Esophagus muscularis mucosa (tissue), 4 donors: ENCODE results near the gene MCF2L2. TPM values are rescaled to one million over a fixed set of nuclear protein-coding genes. Genes with fewer than 3 reads are reported as not detected.

Experiments
- DNase-seq: peaks from one replicate; pipeline ENCODE4 v3.0.0-alpha.2; 2017; ENCODE audit errors: extremely low spot score
- H3K27ac ChIP-seq, 4 donors: fragments of 200-600 bp; sonication (generic); replicated peaks in 1 of 4; 1 replicate in 3 of 4; 2 replicates in 1 of 4; pipeline ENCODE4 v1.5.1; 2016 to 2019; ENCODE audit warnings: mild to moderate bottlenecking in 1 of 4
- H3K27me3 ChIP-seq, 4 donors: fragments of 200-600 bp; sonication (generic); one replicate each; pipeline versions ENCODE4 v1.5.1 to v1.6.0; 2016 to 2019
- H3K36me3 ChIP-seq, 4 donors: fragments of 200-600 bp; sonication (generic); one replicate each; pipeline ENCODE4 v1.5.1; 2016 to 2019
- H3K4me1 ChIP-seq, 4 donors: fragments of 200-600 bp; sonication (generic); one replicate each; pipeline ENCODE4 v1.5.1; 2016 to 2019
- H3K4me3 ChIP-seq, 4 donors: fragments of 200-600 bp; sonication (generic); 1 replicate in 2 of 4; 2 replicates in 2 of 4; pipeline ENCODE4 v1.5.1; 2016 to 2019; ENCODE audit warnings: mild to moderate bottlenecking in 4 of 4, moderate library complexity in 1 of 4
- H3K9me3 ChIP-seq, 4 donors: fragments of 200-600 bp; sonication (generic); 1 replicate in 3 of 4; 2 replicates in 1 of 4; pipeline ENCODE4 v1.5.1; 2016 to 2019
- CTCF ChIP-seq, 3 experiments: fragments of 200-600 bp in 2 of 3; fragments of 450-650 bp in 1 of 3; sonication (generic) in 2 of 3; IDR thresholded peaks; one replicate each; pipeline ENCODE4 v1.5.1; 2017 to 2019; ENCODE audit warnings: antibody characterized with exemption in 3 of 3, mild to moderate bottlenecking in 2 of 3, moderate library complexity in 1 of 3
- EP300 ChIP-seq: sonication (generic); formaldehyde crosslinking; IDR thresholded peaks from one replicate; pipeline ENCODE4 v1.6.1; 2017; ENCODE audit warnings: antibody characterized with exemption
- POLR2A ChIP-seq: fragments of 450-650 bp; IDR thresholded peaks from one replicate; pipeline ENCODE4 v1.6.1; 2017; ENCODE audit warnings: antibody characterized with exemption, moderate library complexity, mild to moderate bottlenecking, low read depth
- POLR2AphosphoS5 ChIP-seq, 2 donors: sonication (generic); formaldehyde crosslinking; IDR thresholded peaks; one replicate each; pipeline ENCODE4 v1.6.1; 2017; ENCODE audit warnings: antibody characterized with exemption in 2 of 2
- WGBS: methylation state at CpG from one replicate; pipeline ENCODE4 v1.1.5; 2018; 5-methylcytosine and 5-hydroxymethylcytosine counted together
- intact Hi-C: fragments of 100-400 bp; cut with DNase I; formaldehyde crosslinking; loops from one replicate; pipeline ENCODE4 v1.15.1; 2023
- total RNA-seq, 4 donors: library from RNA; depleted of rRNA; stranded (reverse); fragments of >200 nt; gene quantifications; one replicate each; pipeline versions ENCODE4 v1.1.0 to v1.2.1, GENCODE V29; 2016

Gene MCF2L2
- total RNA-seq, 4 donors from 2014 or later, result 0.99 to 3.3 (median 1.3) TPM

GRCh38 chr3:183411216-183411922 is 17.1 kb downstream of the MCF2L2 start:
- no peaks in the 10 kb centered on the region for H3K36me3 ChIP-seq
- H3K27me3 ChIP-seq, result no peaks in the 10 kb centered on the region
- 90% methylated on average over 3 of the region's 3 CpGs for WGBS
- no peaks in the 10 kb centered on the region for H3K9me3 ChIP-seq
- TF ChIP-seq POLR2A (no peak), EP300 (no peak), CTCF (IDR thresholded peaks at IDR 0.05) (no peak), POLR2AphosphoS5 (IDR thresholded peaks at IDR 0.05) (no peak)
- H3K27ac ChIP-seq, result no peak overlapping the region
- H3K4me1 ChIP-seq, result no peaks in the 10 kb centered on the region
- no peak overlapping the region for H3K4me3 ChIP-seq
- no peak for DNase-seq
- intact Hi-C loops, result no loop called here

GRCh38 chr3:183410759-183411158 is 17.7 kb downstream of the MCF2L2 start:
- intact Hi-C loops, result no loop called here
- TF ChIP-seq POLR2A (no peak), EP300 (no peak), CTCF (IDR thresholded peaks at IDR 0.05) (no peak), POLR2AphosphoS5 (IDR thresholded peaks at IDR 0.05) (no peak)
- no peak overlapping the region for H3K27ac ChIP-seq
- H3K4me1 ChIP-seq, result no peaks in the 10 kb centered on the region
- no peak overlapping the region for H3K4me3 ChIP-seq
- H3K36me3 ChIP-seq, result no peaks in the 10 kb centered on the region
- no peaks in the 10 kb centered on the region for H3K9me3 ChIP-seq
- DNase-seq, result no peak
- no peaks in the 10 kb centered on the region for H3K27me3 ChIP-seq

GRCh38 chr3:183410280-183410679 is 18.1 kb downstream of the MCF2L2 start:
- no peak overlapping the region for H3K27ac ChIP-seq
- no peaks in the 10 kb centered on the region for H3K4me1 ChIP-seq
- TF ChIP-seq POLR2AphosphoS5 (IDR thresholded peaks at IDR 0.05) (no peak), POLR2A (no peak), CTCF (IDR thresholded peaks at IDR 0.05) (no peak), EP300 (no peak)
- H3K27me3 ChIP-seq, result no peaks in the 10 kb centered on the region
- no peaks in the 10 kb centered on the region for H3K9me3 ChIP-seq
- no peak for DNase-seq
- 98% methylated on average over 4 of the region's 5 CpGs for WGBS
- H3K4me3 ChIP-seq, result no peak overlapping the region
- H3K36me3 ChIP-seq, result no peaks in the 10 kb centered on the region
- intact Hi-C loops, result no loop called here

- intact Hi-C loops, result no loop called here
- H3K4me1 ChIP-seq, result no peaks in the 10 kb centered on the region
- H3K9me3 ChIP-seq, result no peaks in the 10 kb centered on the region
- H3K27ac ChIP-seq, result no peak overlapping the region
- DNase-seq, result no peak
- H3K27me3 ChIP-seq, result no peaks in the 10 kb centered on the region
- no peaks in the 10 kb centered on the region for H3K36me3 ChIP-seq
- 75% methylated on average over 2 of the region's 2 CpGs for WGBS
- no peak overlapping the region for H3K4me3 ChIP-seq
- no peak for TF ChIP-seq POLR2A
- TF ChIP-seq EP300, result no peak
- no peak for TF ChIP-seq CTCF (IDR thresholded peaks at IDR 0.05)
Measured at GRCh38 chr3:183409219-183409618, 19.2 kb downstream of the MCF2L2 start.

- Histone ChIP-seq H3K27ac (no peak overlapping the region), H3K27me3 (no peaks in the 10 kb centered on the region), H3K36me3 (no peaks in the 10 kb centered on the region), H3K4me1 (no peaks in the 10 kb centered on the region), H3K4me3 (no peak overlapping the region), H3K9me3 (no peaks in the 10 kb centered on the region)
- no peak for DNase-seq
- TF ChIP-seq POLR2A (no peak), POLR2AphosphoS5 (IDR thresholded peaks at IDR 0.05) (no peak), CTCF (IDR thresholded peaks at IDR 0.05) (no peak)
- intact Hi-C loops, result no loop called here
- WGBS, result 95% methylated on average over 1 of the region's 1 CpG
Measured at GRCh38 chr3:183401678-183402077, 26.7 kb downstream of the MCF2L2 start.
